SK-N-SH (cell line): Measurements from ENCODE around the gene RPH3AL. TPM values are rescaled to one million over a fixed set of nuclear protein-coding genes. Genes with fewer than 3 reads are reported as not detected.

Experiments
- CTCF ChIA-PET: fragments of 300-600, 350-600 bp; formaldehyde crosslinking; extraction: SDS; loops from one replicate; lab custom pipeline; 2021; lab: Yijun Ruan, JAX
- POLR2A ChIA-PET: fragments of 350-600 bp; sonication (Branson Sonifier 250); formaldehyde crosslinking; extraction: SDS; loops from one replicate; lab custom pipeline; 2020; ENCODE audit warnings: antibody characterized with exemption, inconsistent platforms; lab: Yijun Ruan, JAX
- DNase-seq: peaks from one replicate; pipeline ENCODE4 v3.0.0; 2012
- H2AFZ ChIP-seq: fragments of 200-600 bp; sonication (generic); 2 replicates; pipeline ENCODE4 v1.8.1; 2016; ENCODE audit warnings: antibody characterized with exemption, mild to moderate bottlenecking, low read depth
- H3F3A ChIP-seq: fragments of 200-600 bp; sonication (generic); replicated peaks from 2 replicates; pipeline ENCODE3; 2016; ENCODE audit warnings: antibody characterized with exemption, mild to moderate bottlenecking; ENCODE audit not compliant: insufficient read depth
- H3K27ac ChIP-seq, 2 experiments: fragments of 200-500 bp in 1 of 2; fragments of 200-600 bp in 1 of 2; sonication (Bioruptor generic) in 1 of 2; sonication (generic), shearing (Covaris generic) in 1 of 2; 2 replicates each; pipeline versions ENCODE4 v1.5.1 to v1.6.1; 2014 to 2016; ENCODE audit warnings: low read depth in 2 of 2, inconsistent platforms in 1 of 2, low read length in 1 of 2, mild to moderate bottlenecking in 1 of 2, mixed read lengths in 1 of 2
- H3K27me3 ChIP-seq: fragments of 200-600 bp; sonication (generic), shearing (Covaris generic); 2 replicates; pipeline ENCODE4 v1.6.1; 2016; ENCODE audit warnings: mixed run types; ENCODE audit not compliant: insufficient read depth
- H3K36me3 ChIP-seq, 2 experiments: fragments of 200-500 bp in 1 of 2; fragments of 200-600 bp in 1 of 2; sonication (Bioruptor generic) in 1 of 2; sonication (generic) in 1 of 2; replicated peaks in 1 of 2; 2 replicates each; pipeline versions ENCODE3 to v1.5.1; 2014 to 2016; ENCODE audit warnings: low read length in 1 of 2, mild to moderate bottlenecking in 1 of 2; ENCODE audit not compliant: insufficient read depth in 2 of 2, control insufficient read depth in 1 of 2
- H3K4me1 ChIP-seq, 2 experiments: fragments of 200-500 bp in 1 of 2; fragments of 200-600 bp in 1 of 2; sonication (Bioruptor generic) in 1 of 2; sonication (generic), shearing (Covaris generic) in 1 of 2; 2 replicates each; pipeline versions ENCODE4 v1.5.1 to v1.6.1; 2014 to 2016; ENCODE audit warnings: low read depth in 1 of 2, low read length in 1 of 2, mixed run types in 1 of 2; ENCODE audit not compliant: insufficient read depth in 2 of 2, control insufficient read depth in 1 of 2
- H3K4me2 ChIP-seq: fragments of 200-600 bp; sonication (generic), shearing (Covaris generic); 2 replicates; pipeline ENCODE4 v1.6.1; 2017; ENCODE audit warnings: mixed run types
- H3K4me3 ChIP-seq, 2 experiments: fragments of 200-500 bp in 1 of 2; fragments of 200-600 bp in 1 of 2; sonication (Bioruptor generic) in 1 of 2; sonication (generic), shearing (Covaris generic) in 1 of 2; 2 replicates each; pipeline versions ENCODE4 v1.5.1 to v1.8.1; 2014 to 2016; ENCODE audit warnings: low read depth in 2 of 2, inconsistent platforms in 1 of 2, low read length in 1 of 2, mild to moderate bottlenecking in 1 of 2, mixed read lengths in 1 of 2, moderate library complexity in 1 of 2
- H3K79me2 ChIP-seq: fragments of 200-600 bp; sonication (generic); 2 replicates; pipeline ENCODE4 v1.8.1; 2017; ENCODE audit warnings: mild to moderate bottlenecking; ENCODE audit not compliant: insufficient read depth
- H3K9ac ChIP-seq: fragments of 200-600 bp; sonication (generic); 2 replicates; pipeline ENCODE4 v1.6.1; 2017; ENCODE audit warnings: mixed run types
- H3K9me2 ChIP-seq: fragments of 200-600 bp; sonication (generic); 2 replicates; pipeline ENCODE4 v1.6.1; 2017; ENCODE audit warnings: mixed run types
- H3K9me3 ChIP-seq: fragments of 200-600 bp; sonication (generic); 2 replicates; pipeline ENCODE4 v1.6.1; 2017; ENCODE audit warnings: mixed run types, mild to moderate bottlenecking, moderate library complexity
- H4K20me1 ChIP-seq: fragments of 200-600 bp; sonication (generic); 2 replicates; pipeline ENCODE4 v1.6.1; 2017; ENCODE audit warnings: mild to moderate bottlenecking, mixed run types; ENCODE audit not compliant: insufficient read depth
- ELF1 ChIP-seq: IDR thresholded peaks from 2 replicates; pipeline ENCODE4 v1.4.0; 2012
- FOSL2 ChIP-seq: IDR thresholded peaks from 2 replicates; pipeline ENCODE4 v1.4.0; 2012; ENCODE audit warnings: low read depth, mild to moderate bottlenecking, moderate library complexity, borderline replicate concordance
- FOXJ3 ChIP-seq: sonication (generic); formaldehyde crosslinking; IDR thresholded peaks from 2 replicates; pipeline ENCODE4 v1.5.1; 2020; ENCODE audit warnings: mild to moderate bottlenecking, missing genetic modification reagents
- NFIC ChIP-seq: IDR thresholded peaks from 2 replicates; pipeline ENCODE4 v1.4.0; 2012; ENCODE audit warnings: borderline replicate concordance
- POLR2AphosphoS5 ChIP-seq: IDR thresholded peaks from 2 replicates; pipeline ENCODE4 v1.6.1; 2012; ENCODE audit warnings: low read depth, low read length
- RCOR1 ChIP-seq: fragments of 150-350 bp; IDR thresholded peaks from 2 replicates; pipeline ENCODE4 v1.6.1; 2017; ENCODE audit warnings: antibody characterized with exemption, low read length
- RFX5 ChIP-seq: IDR thresholded peaks from 2 replicates; pipeline ENCODE4 v1.6.1; 2012; ENCODE audit warnings: mild to moderate bottlenecking, improper control_type of control experiment, low read length
- SMC3 ChIP-seq: IDR thresholded peaks from 2 replicates; pipeline ENCODE4 v1.6.1; 2012; ENCODE audit warnings: low read depth, low read length, improper control_type of control experiment
- TAF1 ChIP-seq: IDR thresholded peaks from 2 replicates; pipeline ENCODE4 v1.6.1; 2012; ENCODE audit warnings: low read depth, mild to moderate bottlenecking, low read length, moderate library complexity, borderline replicate concordance
- TEAD4 ChIP-seq: IDR thresholded peaks from 2 replicates; pipeline ENCODE4 v1.4.0; 2012; ENCODE audit warnings: mild to moderate bottlenecking, borderline replicate concordance; ENCODE audit not compliant: insufficient read depth
- YY1 ChIP-seq: IDR thresholded peaks from 2 replicates; pipeline ENCODE4 v1.4.0; 2012; ENCODE audit warnings: low read depth, mild to moderate bottlenecking
- WGBS: methylation state at CpG from one replicate; pipeline ENCODE4 v1.1.6; 2017; ENCODE audit warnings: low lambda C conversion rate; 5-methylcytosine and 5-hydroxymethylcytosine counted together
- polyA plus RNA-seq, 3 experiments: library from polyadenylated mRNA; depleted of rRNA; stranded (reverse); fragments of >200 nt; gene quantifications; 2 replicates each; pipeline ENCODE4 v1.2.3, GENCODE V29; 2012
- TF ChIP-seq, protein P1 (sequence below): fragments of 200-600 bp; sonication (generic); IDR thresholded peaks from 2 replicates; pipeline ENCODE4 v1.6.1; 2017; ENCODE audit warnings: antibody characterized with exemption, mild to moderate bottlenecking, moderate library complexity
- TF ChIP-seq, protein P2 (sequence below): fragments of 150-350 bp; IDR thresholded peaks from 2 replicates; pipeline ENCODE4 v1.6.1; 2016; ENCODE audit warnings: mild to moderate bottlenecking, low read depth, low read length
- TF ChIP-seq, protein P3 (sequence below): IDR thresholded peaks from 2 replicates; pipeline ENCODE4; 2012
- TF ChIP-seq, protein P4 (sequence below): IDR thresholded peaks from 2 replicates; pipeline ENCODE4 v1.6.1; 2012; ENCODE audit warnings: mild to moderate bottlenecking, low read depth, low read length, moderate library complexity

The RPH3AL gene
- polyA plus RNA-seq, 1 of the 3 experiments (the other 2 are of a cell fraction), result 2.9 TPM

DNA sequence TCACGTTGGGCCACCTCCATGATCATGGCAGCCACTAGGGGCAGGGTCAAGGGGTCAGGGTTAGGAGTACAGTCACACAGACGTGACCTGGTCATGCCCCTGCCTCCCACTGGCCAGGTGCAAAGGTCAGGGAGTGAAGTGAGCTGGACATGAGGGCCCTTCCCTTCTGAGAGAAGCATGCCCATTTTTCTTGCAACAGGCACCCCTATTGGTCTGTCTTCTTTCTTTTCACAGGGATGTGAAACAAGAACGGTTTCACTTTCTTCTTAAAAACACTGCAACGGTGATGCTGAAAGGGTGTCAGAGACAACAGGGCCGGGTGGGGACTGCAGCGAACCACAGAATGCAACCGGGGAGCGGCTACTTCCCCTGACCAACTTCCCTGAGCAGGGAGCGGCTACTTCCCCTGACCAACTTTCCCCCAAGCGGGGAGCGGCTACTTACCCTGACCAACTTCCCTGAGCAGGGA, 119.1 kb downstream of the RPH3AL start:
- POLR2A ChIA-PET, result no interaction called here
- no peaks in the 10 kb centered on the region for H3K36me3 ChIP-seq
- 64% methylated on average over 11 of the region's 11 CpGs for WGBS
- H3K9ac ChIP-seq, result no peak overlapping the region
- H2AFZ ChIP-seq, result no peak overlapping the region
- DNase-seq, result no peak
- no peaks in the 10 kb centered on the region for H3K9me3 ChIP-seq
- no peaks in the 10 kb centered on the region for H3K27me3 ChIP-seq
- TF ChIP-seq RCOR1 (no peak), RFX5 (no peak), TAF1 (no peak), ELF1 (no peak), NFIC (no peak), YY1 (no peak), FOXJ3 (CRISPR knock-in tag) (no peak), POLR2AphosphoS5 (no peak), SMC3 (no peak), FOSL2 (no peak), TEAD4 (no peak)
- TF ChIP-seq, protein P1, sequence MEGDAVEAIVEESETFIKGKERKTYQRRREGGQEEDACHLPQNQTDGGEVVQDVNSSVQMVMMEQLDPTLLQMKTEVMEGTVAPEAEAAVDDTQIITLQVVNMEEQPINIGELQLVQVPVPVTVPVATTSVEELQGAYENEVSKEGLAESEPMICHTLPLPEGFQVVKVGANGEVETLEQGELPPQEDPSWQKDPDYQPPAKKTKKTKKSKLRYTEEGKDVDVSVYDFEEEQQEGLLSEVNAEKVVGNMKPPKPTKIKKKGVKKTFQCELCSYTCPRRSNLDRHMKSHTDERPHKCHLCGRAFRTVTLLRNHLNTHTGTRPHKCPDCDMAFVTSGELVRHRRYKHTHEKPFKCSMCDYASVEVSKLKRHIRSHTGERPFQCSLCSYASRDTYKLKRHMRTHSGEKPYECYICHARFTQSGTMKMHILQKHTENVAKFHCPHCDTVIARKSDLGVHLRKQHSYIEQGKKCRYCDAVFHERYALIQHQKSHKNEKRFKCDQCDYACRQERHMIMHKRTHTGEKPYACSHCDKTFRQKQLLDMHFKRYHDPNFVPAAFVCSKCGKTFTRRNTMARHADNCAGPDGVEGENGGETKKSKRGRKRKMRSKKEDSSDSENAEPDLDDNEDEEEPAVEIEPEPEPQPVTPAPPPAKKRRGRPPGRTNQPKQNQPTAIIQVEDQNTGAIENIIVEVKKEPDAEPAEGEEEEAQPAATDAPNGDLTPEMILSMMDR, result no peak
- TF ChIP-seq, protein P2, sequence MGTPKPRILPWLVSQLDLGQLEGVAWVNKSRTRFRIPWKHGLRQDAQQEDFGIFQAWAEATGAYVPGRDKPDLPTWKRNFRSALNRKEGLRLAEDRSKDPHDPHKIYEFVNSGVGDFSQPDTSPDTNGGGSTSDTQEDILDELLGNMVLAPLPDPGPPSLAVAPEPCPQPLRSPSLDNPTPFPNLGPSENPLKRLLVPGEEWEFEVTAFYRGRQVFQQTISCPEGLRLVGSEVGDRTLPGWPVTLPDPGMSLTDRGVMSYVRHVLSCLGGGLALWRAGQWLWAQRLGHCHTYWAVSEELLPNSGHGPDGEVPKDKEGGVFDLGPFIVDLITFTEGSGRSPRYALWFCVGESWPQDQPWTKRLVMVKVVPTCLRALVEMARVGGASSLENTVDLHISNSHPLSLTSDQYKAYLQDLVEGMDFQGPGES, result no peak
- TF ChIP-seq, protein P3, sequence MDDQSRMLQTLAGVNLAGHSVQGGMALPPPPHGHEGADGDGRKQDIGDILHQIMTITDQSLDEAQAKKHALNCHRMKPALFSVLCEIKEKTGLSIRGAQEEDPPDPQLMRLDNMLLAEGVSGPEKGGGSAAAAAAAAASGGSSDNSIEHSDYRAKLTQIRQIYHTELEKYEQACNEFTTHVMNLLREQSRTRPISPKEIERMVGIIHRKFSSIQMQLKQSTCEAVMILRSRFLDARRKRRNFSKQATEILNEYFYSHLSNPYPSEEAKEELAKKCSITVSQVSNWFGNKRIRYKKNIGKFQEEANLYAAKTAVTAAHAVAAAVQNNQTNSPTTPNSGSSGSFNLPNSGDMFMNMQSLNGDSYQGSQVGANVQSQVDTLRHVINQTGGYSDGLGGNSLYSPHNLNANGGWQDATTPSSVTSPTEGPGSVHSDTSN, result no peak
- TF ChIP-seq, protein P4, sequence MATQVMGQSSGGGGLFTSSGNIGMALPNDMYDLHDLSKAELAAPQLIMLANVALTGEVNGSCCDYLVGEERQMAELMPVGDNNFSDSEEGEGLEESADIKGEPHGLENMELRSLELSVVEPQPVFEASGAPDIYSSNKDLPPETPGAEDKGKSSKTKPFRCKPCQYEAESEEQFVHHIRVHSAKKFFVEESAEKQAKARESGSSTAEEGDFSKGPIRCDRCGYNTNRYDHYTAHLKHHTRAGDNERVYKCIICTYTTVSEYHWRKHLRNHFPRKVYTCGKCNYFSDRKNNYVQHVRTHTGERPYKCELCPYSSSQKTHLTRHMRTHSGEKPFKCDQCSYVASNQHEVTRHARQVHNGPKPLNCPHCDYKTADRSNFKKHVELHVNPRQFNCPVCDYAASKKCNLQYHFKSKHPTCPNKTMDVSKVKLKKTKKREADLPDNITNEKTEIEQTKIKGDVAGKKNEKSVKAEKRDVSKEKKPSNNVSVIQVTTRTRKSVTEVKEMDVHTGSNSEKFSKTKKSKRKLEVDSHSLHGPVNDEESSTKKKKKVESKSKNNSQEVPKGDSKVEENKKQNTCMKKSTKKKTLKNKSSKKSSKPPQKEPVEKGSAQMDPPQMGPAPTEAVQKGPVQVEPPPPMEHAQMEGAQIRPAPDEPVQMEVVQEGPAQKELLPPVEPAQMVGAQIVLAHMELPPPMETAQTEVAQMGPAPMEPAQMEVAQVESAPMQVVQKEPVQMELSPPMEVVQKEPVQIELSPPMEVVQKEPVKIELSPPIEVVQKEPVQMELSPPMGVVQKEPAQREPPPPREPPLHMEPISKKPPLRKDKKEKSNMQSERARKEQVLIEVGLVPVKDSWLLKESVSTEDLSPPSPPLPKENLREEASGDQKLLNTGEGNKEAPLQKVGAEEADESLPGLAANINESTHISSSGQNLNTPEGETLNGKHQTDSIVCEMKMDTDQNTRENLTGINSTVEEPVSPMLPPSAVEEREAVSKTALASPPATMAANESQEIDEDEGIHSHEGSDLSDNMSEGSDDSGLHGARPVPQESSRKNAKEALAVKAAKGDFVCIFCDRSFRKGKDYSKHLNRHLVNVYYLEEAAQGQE, result no peak
- TF ChIP-seq, all 33 proteins: peak for 0
- Histone ChIP-seq H3F3A (no peaks in the 10 kb centered on the region), H3K27ac (no peak overlapping the region), H3K4me3 (no peak overlapping the region), H3K4me1 (peaks cover 5 to 7% of the 10 kb centered on the region in 2 experiments; a peak in 2 of 4 replicates), H3K9me2 (no peaks in the 10 kb centered on the region), H3K79me2 (no peaks in the 10 kb centered on the region), H4K20me1 (no peaks in the 10 kb centered on the region), H3K4me2 (no peak overlapping the region)
- CTCF ChIA-PET, result no interaction called here
